Measurements from ENCODE around the gene SF3B6. TPM values are rescaled to one million over a fixed set of nuclear protein-coding genes. Genes with fewer than 3 reads are reported as not detected.

Gene SF3B6
- total RNA-seq, 6 experiments from 2014 or later: 112 to 139 (median 126) TPM

GRCh38 chr2:24020244-24020643 lies 55.9 kb downstream of the SF3B6 start:
- Mint-ChIP-seq H3K4me3 (no peak overlapping the region), H3K27me3 (ENCODE audit: insufficient read depth) (no peaks in the 10 kb centered on the region; the same call in none of the 2 replicates), H3K36me3 (ENCODE audit: low read depth) (peaks cover 6% of the 10 kb centered on the region; the same call in 1 of the 2 replicates), H3K27ac (no peak overlapping the region), H3K9me3 (no peaks in the 10 kb centered on the region), H3K4me1 (ENCODE audit: low read depth) (peaks cover 27% of the 10 kb centered on the region)
- no peak for DNase-seq
- TF ChIP-seq CTCF (IDR thresholded peaks at IDR 0.05): no peak

GRCh38 chr2:24019729-24020128 lies 56.4 kb downstream of the SF3B6 start:
- Mint-ChIP-seq H3K36me3 (ENCODE audit: low read depth) (peaks cover 6% of the 10 kb centered on the region; the same call in 1 of the 2 replicates), H3K4me1 (ENCODE audit: low read depth) (peaks cover 26% of the 10 kb centered on the region), H3K27me3 (ENCODE audit: insufficient read depth) (no peaks in the 10 kb centered on the region; the same call in none of the 2 replicates), H3K27ac (no peak overlapping the region), H3K4me3 (no peak overlapping the region), H3K9me3 (no peaks in the 10 kb centered on the region)
- no peak for DNase-seq
- no peak for TF ChIP-seq CTCF (IDR thresholded peaks at IDR 0.05)

- H3K4me3 Mint-ChIP-seq: no peak overlapping the region
- H3K4me1 Mint-ChIP-seq (ENCODE audit: low read depth): peaks cover 24% of the 10 kb centered on the region
- peak overlapping the region; percentile 24; the same call in 1 of the 2 replicates for H3K27ac Mint-ChIP-seq
- DNase-seq: no peak
- peaks cover 6% of the 10 kb centered on the region; the same call in 1 of the 2 replicates for H3K36me3 Mint-ChIP-seq (ENCODE audit: low read depth)
- no peak for TF ChIP-seq CTCF (IDR thresholded peaks at IDR 0.05)
- no peaks in the 10 kb centered on the region for H3K9me3 Mint-ChIP-seq
- H3K27me3 Mint-ChIP-seq (ENCODE audit: insufficient read depth): no peaks in the 10 kb centered on the region; the same call in none of the 2 replicates
Measured at GRCh38 chr2:24018241-24018640, 57.9 kb downstream of the SF3B6 start.

- no peak overlapping the region for H3K4me3 Mint-ChIP-seq
- H3K4me1 Mint-ChIP-seq (ENCODE audit: low read depth): peaks cover 24% of the 10 kb centered on the region
- H3K27ac Mint-ChIP-seq: peak overlapping the region; percentile 24; the same call in 1 of the 2 replicates
- no peaks in the 10 kb centered on the region; the same call in none of the 2 replicates for H3K27me3 Mint-ChIP-seq (ENCODE audit: insufficient read depth)
- no peak for TF ChIP-seq CTCF (IDR thresholded peaks at IDR 0.05)
- H3K9me3 Mint-ChIP-seq: no peaks in the 10 kb centered on the region
- no peak for DNase-seq
- peaks cover 1% of the 10 kb centered on the region; the same call in 1 of the 2 replicates for H3K36me3 Mint-ChIP-seq (ENCODE audit: low read depth)
Measured at GRCh38 chr2:24017711-24018110, 58.4 kb downstream of the SF3B6 start.

Other genes starting within 250 kb of the SF3B6 start
- 1 to 10 TPM; 4.8 to 6.1 (median 4.9) TPM for gene ATAD2B, start 149.2 kb downstream of the SF3B6 start, total RNA-seq (2021; fragmentation: NEBNext Ultra II Directional; extraction: Animal tissue kit (Norgen Biotek cat#: 25700))
- gene UBXN2A, start 135.9 kb downstream of the SF3B6 start, total RNA-seq (2021; fragmentation: NEBNext Ultra II Directional; extraction: Animal tissue kit (Norgen Biotek cat#: 25700)): 10 to 100 TPM; 11.2 to 15.8 (median 13.6) TPM
- gene MFSD2B, start 66.2 kb downstream of the SF3B6 start, total RNA-seq (2021; fragmentation: NEBNext Ultra II Directional; extraction: Animal tissue kit (Norgen Biotek cat#: 25700)): under 1 TPM; 0.18 to 0.35 (median 0.24) TPM
- gene WDCP, start 28.9 kb downstream of the SF3B6 start, total RNA-seq (2021; fragmentation: NEBNext Ultra II Directional; extraction: Animal tissue kit (Norgen Biotek cat#: 25700)): 10 to 100 TPM; 12.0 to 19.4 (median 13.5) TPM
- gene FKBP1B, start 26.6 kb downstream of the SF3B6 start, total RNA-seq (2021; fragmentation: NEBNext Ultra II Directional; extraction: Animal tissue kit (Norgen Biotek cat#: 25700)): 1 to 10 TPM; 4.0 to 6.9 (median 5.2) TPM
- 10 to 100 TPM; 51.1 to 66.8 (median 61.4) TPM for gene TP53I3, start 8.5 kb upstream of the SF3B6 start, total RNA-seq (2021; fragmentation: NEBNext Ultra II Directional; extraction: Animal tissue kit (Norgen Biotek cat#: 25700))
- gene PFN4, start 47.0 kb upstream of the SF3B6 start, total RNA-seq (2021; fragmentation: NEBNext Ultra II Directional; extraction: Animal tissue kit (Norgen Biotek cat#: 25700)): 1 to 10 TPM in 1 of 6 experiments, under 1 TPM in 5; 0.64 to 1.1 (median 0.90) TPM
- gene FAM228B, start 47.1 kb upstream of the SF3B6 start, total RNA-seq (2021; fragmentation: NEBNext Ultra II Directional; extraction: Animal tissue kit (Norgen Biotek cat#: 25700)): 10 to 100 TPM in 1 of 6 experiments, 1 to 10 TPM in 5; 8.3 to 11.8 (median 8.9) TPM
- gene FAM228A, start 98.7 kb upstream of the SF3B6 start, total RNA-seq (2021; fragmentation: NEBNext Ultra II Directional; extraction: Animal tissue kit (Norgen Biotek cat#: 25700)): not detected